K562 (cell line): ENCODE data around the gene CCDC184. TPM values are rescaled to one million over a fixed set of nuclear protein-coding genes. Genes with fewer than 3 reads are reported as not detected.

Source experiments
- CC2D1A ChIP-seq: fragments of 450-650 bp; IDR thresholded peaks from 2 replicates; pipeline ENCODE4 v1.6.1; 2017; ENCODE audit warnings: mild to moderate bottlenecking
- CTCF ChIP-seq, 3 experiments: IDR thresholded peaks in 2 of 3; conservative IDR thresholded peaks in 1 of 3; 2 replicates each; pipeline ENCODE4 v1.5.1; 2011 to 2012; ENCODE audit warnings: low read length in 3 of 3, mild to moderate bottlenecking in 3 of 3, control low read depth in 2 of 3, improper control_type of control experiment in 1 of 3, inconsistent platforms in 1 of 3, low read depth in 1 of 3, mixed read lengths in 1 of 3, moderate library complexity in 1 of 3; ENCODE audit not compliant: insufficient read depth in 2 of 3
- DEAF1 ChIP-seq: fragments of 450-650 bp; formaldehyde crosslinking; IDR thresholded peaks from 2 replicates; pipeline ENCODE4 v1.4.0; 2020; ENCODE audit warnings: mild to moderate bottlenecking, moderate library complexity
- HMG20A ChIP-seq: fragments of 450-650 bp; formaldehyde crosslinking; conservative IDR thresholded peaks from 2 replicates; pipeline ENCODE4 v1.4.0; 2020; ENCODE audit warnings: mild to moderate bottlenecking, mixed read lengths
- NKRF ChIP-seq: fragments of 450-650 bp; IDR thresholded peaks from 2 replicates; pipeline ENCODE4 v1.6.1; 2016; ENCODE audit warnings: borderline replicate concordance
- PBX2 ChIP-seq, 2 experiments: IDR thresholded peaks in 1 of 2; conservative IDR thresholded peaks in 1 of 2; 2 replicates each; pipeline ENCODE4 v1.6.1; 2016; ENCODE audit warnings: low read depth in 2 of 2, mild to moderate bottlenecking in 1 of 2, missing compliant biosample characterization in 1 of 2, missing genetic modification characterization in 1 of 2, moderate library complexity in 1 of 2
- RAD21 ChIP-seq, 2 experiments: fragments of 250-450 bp in 1 of 2; fragments of 450-650 bp in 1 of 2; sonication (Bioruptor Pico) in 1 of 2; formaldehyde crosslinking in 1 of 2; IDR thresholded peaks in 1 of 2; conservative IDR thresholded peaks in 1 of 2; 2 replicates each; pipeline versions ENCODE4 v1.4.0 to v1.8.0; 2020 to 2022; ENCODE audit warnings: mild to moderate bottlenecking in 2 of 2, moderate library complexity in 1 of 2
- SMC3 ChIP-seq: conservative IDR thresholded peaks from 2 replicates; pipeline ENCODE4 v1.6.1; 2011; ENCODE audit warnings: low read depth, low read length, improper control_type of control experiment; ENCODE audit not compliant: insufficient read depth
- ZNF146 ChIP-seq: IDR thresholded peaks from one replicate; pipeline ENCODE4 v1.6.1; 2018; ENCODE audit warnings: missing compliant biosample characterization; ENCODE audit not compliant: unreplicated experiment
- ZNF253 ChIP-seq: fragments of 250-450 bp; sonication (Bioruptor Pico); conservative IDR thresholded peaks from 2 replicates; pipeline ENCODE4 v1.6.1; 2021; ENCODE audit warnings: mild to moderate bottlenecking
- ZNF655 ChIP-seq: fragments of 250-450 bp; sonication (Bioruptor Pico); IDR thresholded peaks from 2 replicates; pipeline ENCODE4 v1.5.0; 2021
- polyA plus RNA-seq, 8 experiments: library from polyadenylated mRNA; depleted of rRNA in 4 of 8; stranded (reverse) in 5 of 8; unstranded in 3 of 8; fragments of >200 nt; fragmentation: Nextera tagmentation in 2 of 8; fragmentation: Illumina TruSeq in 1 of 8; extraction: Ambion mirVana in 2 of 8; extraction: Trizol in 1 of 8; gene quantifications; 2 replicates each; pipeline versions ENCODE4 v1.2.1 to v1.2.3, GENCODE V29; 2011 to 2014; ENCODE audit warnings: inconsistent platforms in 1 of 8, missing spikeins in 1 of 8
- total RNA-seq, 7 experiments: library from RNA; depleted of rRNA in 6 of 7; stranded (reverse); fragments of >200 nt in 6 of 7; fragmentation: Illumina TruSeq in 2 of 7; extraction: Trizol in 2 of 7; gene quantifications; 2 replicates each; pipeline versions ENCODE4 v1.2.1 to v1.2.3, GENCODE V29; 2011 to 2021; ENCODE audit warnings: low replicate concordance in 1 of 7

Gene CCDC184
- total and polyA plus RNA-seq, 9 of the 15 experiments (the other 6 are each of a cell fraction or from before 2014, with no cell fraction given): 0.09 TPM; not detected in 8

- TF ChIP-seq PBX2 (CRISPR knock-in tag; IDR thresholded peaks at IDR 0.05; ENCODE audit: low read depth) (no peak), PBX2 (tag; conservative IDR thresholded peaks at IDR 0.05; ENCODE audit: low read depth) (0 out of 2 replicates have a peak, but pooled peaks have one; percentile 25), DEAF1 (peak; percentile 86), NKRF (no peak), ZNF253 (CRISPR knock-in tag) (no peak), SMC3 (peak; percentile 89), CTCF (IDR thresholded peaks at IDR 0.05 in 2 of 3, conservative IDR thresholded peaks at IDR 0.05 in 1 of 3; ENCODE audit: insufficient read depth in 2 of 3, low read depth in 1 of 3, low read length in 3 of 3) (peak; percentile 72 to 92 (median 85)), ZNF146 (no peak), RAD21 (CRISPR knock-in tag; conservative IDR thresholded peaks at IDR 0.05 in 1 of 2, IDR thresholded peaks at IDR 0.05 in 1 of 2) (peak; percentile 89 to 94), HMG20A (CRISPR knock-in tag) (no peak), CC2D1A (peak; percentile 66; the same call in 1 of the 2 replicates), ZNF655 (CRISPR knock-in tag) (0 out of 2 replicates have a peak, but pooled peaks have one; percentile 23)
Measured at GRCh38 chr12:48165089-48165981, 18.1 kb upstream of the CCDC184 start (continued).
